ENCODE results near the gene CADPS2. TPM values are rescaled to one million over a fixed set of nuclear protein-coding genes. Genes with fewer than 3 reads are reported as not detected.

The CADPS2 gene
- total and polyA plus RNA-seq, 2 of the 8 experiments (the other 6 are each of a cell fraction or from before 2014, with no cell fraction given), result 8.9 to 22.3 TPM

DNA sequence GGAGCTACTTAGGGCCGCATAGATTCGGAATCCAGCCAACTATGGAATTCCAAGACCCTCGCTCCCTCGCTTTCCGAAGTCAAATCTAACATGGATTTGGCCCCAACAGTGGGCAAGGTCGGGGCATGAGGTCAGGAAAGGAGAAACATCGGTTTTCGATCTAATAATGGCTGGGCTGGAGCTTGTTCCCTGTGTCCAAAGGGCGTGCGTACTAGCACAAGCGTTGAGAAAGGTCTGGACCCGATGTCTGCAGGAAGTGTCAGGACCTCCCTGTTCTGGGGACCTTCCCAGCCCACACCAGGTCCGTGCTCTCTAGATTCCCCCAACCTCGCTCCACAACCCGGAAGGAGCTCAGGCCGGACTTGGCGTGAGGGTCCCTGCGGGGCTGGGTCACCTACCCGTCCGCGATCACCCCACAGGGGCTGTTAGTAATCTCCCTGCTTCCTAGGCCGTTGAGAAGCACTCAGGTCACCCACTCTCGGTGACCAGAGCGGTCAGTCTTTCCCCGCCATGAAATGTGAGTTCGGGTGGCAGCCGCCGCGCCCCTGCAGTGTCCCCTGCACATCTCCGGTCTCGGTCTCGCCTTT lies 586.5 kb downstream of the CADPS2 start (continued):
- 0 out of 2 replicates have a peak, but pooled peaks have one; percentile 4 for TF ChIP-seq RXRA (IDR thresholded peaks at IDR 0.05; ENCODE audit: insufficient read depth, low read depth, low read length)
- no peak for TF ChIP-seq SP2 (IDR thresholded peaks at IDR 0.05; ENCODE audit: low read length)
- no peak for TF ChIP-seq CTBP2 (IDR thresholded peaks at IDR 0.05; ENCODE audit: borderline replicate concordance, insufficient read depth, insufficient read length, low read length)
- no peak for TF ChIP-seq NRF1 (IDR thresholded peaks at IDR 0.05; ENCODE audit: low read depth, low read length)
- TF ChIP-seq BCL11A (IDR thresholded peaks at IDR 0.05; ENCODE audit: low read depth in 2 of 2, low read length in 2 of 2), result no peak
- 0 out of 2 replicates have a peak, but pooled peaks have one; percentile 49 for TF ChIP-seq TAF1 (IDR thresholded peaks at IDR 0.05; ENCODE audit: low read depth, low read length)
- TF ChIP-seq POLR2A (IDR thresholded peaks at IDR 0.05; ENCODE audit: control extremely low read depth in 1 of 2, low read depth in 2 of 2, low read length in 2 of 2), result no peak
- 0 out of 4 replicates have a peak, but pooled peaks of 1 of the 2 experiments have one; percentile 43 for TF ChIP-seq HDAC2 (IDR thresholded peaks at IDR 0.05; ENCODE audit: borderline replicate concordance in 1 of 2, low read depth in 2 of 2, low read length in 2 of 2)
- peak; percentile 77; the same call in 1 of the 2 replicates for TF ChIP-seq GABPA (IDR thresholded peaks at IDR 0.05; ENCODE audit: borderline replicate concordance, insufficient read depth, low read length)
- TF ChIP-seq KDM1A (IDR thresholded peaks at IDR 0.05; ENCODE audit: borderline replicate concordance, low read length), result no peak
- TF ChIP-seq JUN (IDR thresholded peaks at IDR 0.05; ENCODE audit: low read depth, low read length), result no peak
- peak in 1 of 2 experiments; percentile 63; a peak in 1 of 4 replicates for TF ChIP-seq SIN3A (conservative IDR thresholded peaks at IDR 0.05 in 1 of 2, IDR thresholded peaks at IDR 0.05 in 1 of 2; ENCODE audit: low read depth in 1 of 2, low read length in 2 of 2)
- no peak for TF ChIP-seq EGR1 (IDR thresholded peaks at IDR 0.05; ENCODE audit: borderline replicate concordance, low read depth, low read length)
- TF ChIP-seq FOSL1 (IDR thresholded peaks at IDR 0.05; ENCODE audit: insufficient read depth, low read depth, low read length), result no peak
- TF ChIP-seq, protein P1, sequence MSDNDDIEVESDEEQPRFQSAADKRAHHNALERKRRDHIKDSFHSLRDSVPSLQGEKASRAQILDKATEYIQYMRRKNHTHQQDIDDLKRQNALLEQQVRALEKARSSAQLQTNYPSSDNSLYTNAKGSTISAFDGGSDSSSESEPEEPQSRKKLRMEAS (IDR thresholded peaks at IDR 0.05), result peak; percentile 32
- TF ChIP-seq PHF8 (conservative IDR thresholded peaks at IDR 0.05; ENCODE audit: low read depth, low read length), result peak; percentile 40; the same call in 1 of the 2 replicates
- TF ChIP-seq SIX5 (IDR thresholded peaks at IDR 0.05; ENCODE audit: low read depth, low read length), result no peak
- peak; percentile 95 for TF ChIP-seq ASH2L (IDR thresholded peaks at IDR 0.05; ENCODE audit: low read length)
- no peak for TF ChIP-seq SP1 (IDR thresholded peaks at IDR 0.05; ENCODE audit: low read depth, low read length)
- TF ChIP-seq RNF2 (IDR thresholded peaks at IDR 0.05; ENCODE audit: borderline replicate concordance, low read depth, low read length, missing control alignments, poor library complexity, severe bottlenecking), result peak; percentile 28
- no peak for TF ChIP-seq EP300 (IDR thresholded peaks at IDR 0.05; ENCODE audit: borderline replicate concordance in 1 of 2, low read depth in 2 of 2, low read length in 2 of 2)
- TF ChIP-seq BRCA1 (IDR thresholded peaks at IDR 0.05; ENCODE audit: low read depth, low read length), result no peak
- TF ChIP-seq TAF7 (optimal IDR thresholded peaks at IDR 0.05; ENCODE audit: borderline replicate concordance, low read depth, low read length), result no peak

Data from H1 (cell line).